Right cardiac atrium (tissue), 5 donors: ENCODE measurements around the gene OLFML2A. TPM values are rescaled to one million over a fixed set of nuclear protein-coding genes. Genes with fewer than 3 reads are reported as not detected.
"Not testable (repeated sequence)": the region's sequence is repeated elsewhere in the genome, so short reads cannot be mapped to it uniquely, and the experiment has no call there.

Experiments used
- ATAC-seq, 2 donors: fragments of 200-7000 bp; cut with Tn5 transposase; one replicate each; pipeline versions ENCODE4 v1.8.0 to v1.9.1; 2020; ENCODE audit warnings: moderate library complexity in 2 of 2, mild to moderate bottlenecking in 1 of 2
- DNase-seq, 3 donors: peaks; one replicate each; pipeline ENCODE4 v3.0.0-alpha.2; 2020
- H3K27ac ChIP-seq: one replicate; pipeline ENCODE4 v1.5.1; 2013; ENCODE audit warnings: mild to moderate bottlenecking, low read length, control low read depth, moderate library complexity
- H3K27me3 ChIP-seq: one replicate; pipeline ENCODE4 v1.6.1; 2013; ENCODE audit not compliant: control insufficient read depth, insufficient read depth
- H3K4me1 ChIP-seq: one replicate; pipeline ENCODE4 v1.6.1; 2013; ENCODE audit warnings: low read length; ENCODE audit not compliant: control insufficient read depth, insufficient read depth
- H3K4me3 ChIP-seq: one replicate; pipeline ENCODE4 v1.5.1; 2013; ENCODE audit warnings: low read length, control low read depth
- H3K9me3 ChIP-seq: one replicate; pipeline ENCODE4 v1.6.1; 2013; ENCODE audit warnings: low read length; ENCODE audit not compliant: control insufficient read depth
- WGBS: extraction: QIAGEN DNeasy Blood & Tissue Kit; methylation state at CpG from one replicate; pipeline ENCODE4 v1.1.7; 2013; 5-methylcytosine and 5-hydroxymethylcytosine counted together
- intact Hi-C, 4 donors: fragments of 100-400 bp; cut with DNase I; formaldehyde crosslinking; loops; one replicate each; pipeline versions ENCODE4 v1.11.0 to v1.14.0; 2022 to 2023
- long read RNA-seq, 4 donors: library from polyadenylated mRNA; unstranded; transcript quantifications; one replicate each; pipeline ENCODE4 v2.0.0, GENCODE V29; 2020 to 2021
- polyA plus RNA-seq: library from polyadenylated mRNA; stranded (reverse); fragments of 200-250 nt; gene quantifications from one replicate; pipeline ENCODE4 v1.2.3, GENCODE V29; 2013
- total RNA-seq, 4 donors: library from RNA; stranded (reverse); fragmentation: NEBNext Ultra II Directional; extraction: Animal tissue kit (Norgen Biotek cat#: 25700); gene quantifications; one replicate each; pipeline ENCODE4 v1.2.1, GENCODE V29; 2021
- donor health status: healthy with polysubstance abuse.
- donor health status: DM: no; HTN: yes; CAD: no.
- donor health status: DM: no; HTN: no; CAD: no.
- donor health status: DM: no; HTN: yes; CAD: no; lungs with severe emphysema.
- donor health status: DM: yes; HTN: yes; CAD: no.

OLFML2A gene
- total RNA-seq = 10 to 100 TPM; 27.4 to 34.4 (median 30.8) TPM
- polyA plus RNA-seq = 15.1 TPM
- long read RNA-seq, donor 1, full-length matches to known transcripts = 1 of 23 reads
- long read RNA-seq, donor 1, partial matches to known transcripts = 1 of 23 reads
- long read RNA-seq, donor 1, other reads (novel, unspliced or antisense) = 21 of 23 reads
- long read RNA-seq, donor 2, partial matches to known transcripts = 0 of 7 reads
- long read RNA-seq, donor 2, other reads (novel, unspliced or antisense) = 7 of 7 reads
- long read RNA-seq, donor 3, partial matches to known transcripts = 0 of 64 reads
- long read RNA-seq, donor 3, other reads (novel, unspliced or antisense) = 64 of 64 reads
- long read RNA-seq, donor 4, partial matches to known transcripts = 0 of 10 reads
- long read RNA-seq, donor 4, other reads (novel, unspliced or antisense) = 10 of 10 reads

DNA sequence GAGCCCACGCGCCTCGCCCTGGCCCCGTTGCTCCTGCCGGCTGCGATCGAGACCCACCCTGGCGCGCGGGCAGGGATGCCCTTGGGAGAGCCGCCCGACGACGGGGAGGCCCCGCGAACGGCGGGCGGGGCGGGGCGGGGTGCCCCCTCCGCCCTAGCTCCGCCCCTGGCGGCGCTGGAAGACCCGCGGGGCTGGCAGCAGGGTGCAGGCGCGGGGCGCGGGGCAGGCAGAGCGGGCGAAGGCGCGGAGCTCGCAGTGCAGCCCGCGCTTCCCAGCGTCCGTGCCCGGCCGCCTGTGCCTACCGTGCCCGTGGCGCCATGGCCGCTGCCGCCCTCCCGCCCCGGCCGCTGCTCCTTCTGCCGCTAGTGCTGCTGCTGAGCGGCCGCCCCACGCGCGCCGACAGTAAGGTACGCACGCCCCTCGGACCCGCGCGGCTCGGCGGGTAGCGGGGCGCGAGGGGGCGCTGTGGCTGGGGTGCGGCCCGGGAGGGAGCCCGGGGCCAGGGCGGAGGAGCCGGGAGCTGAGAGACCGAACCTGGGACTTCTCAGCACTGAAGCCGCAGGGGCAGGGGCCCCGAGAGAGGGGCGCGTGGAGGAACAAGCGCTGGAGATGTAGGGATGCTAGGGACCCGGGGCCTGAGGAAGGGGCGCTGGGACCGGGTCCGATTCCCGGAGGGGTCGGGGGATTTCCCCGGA, at the start of gene OLFML2A:
OLFML2A (plus strand) TSS at position 180 of the 695 bp plus-strand sequence; CDS start at position 318, 138 bp downstream.
- H3K4me1 ChIP-seq = peaks cover 13% of the 10 kb centered on the region
- DNase-seq (peak in 2 of 3 donors; percentile 66 to 75), ATAC-seq (peak; percentile 10 to 51)
- H3K27me3 ChIP-seq = no peaks in the 10 kb centered on the region
- no peaks in the 10 kb centered on the region for H3K9me3 ChIP-seq
- WGBS = 2% methylated on average over 87 of the region's 87 CpGs
- H3K27ac ChIP-seq = no peak within 1 kb of the TSS
- intact Hi-C loops = loop anchor here in 1 of 4 donors (5.0 kb wide), 1 partner anchor 60 kb away; no protein-coding TSS in a partner anchor
- peak within 1 kb of the TSS; percentile 53 for H3K4me3 ChIP-seq

DNA sequence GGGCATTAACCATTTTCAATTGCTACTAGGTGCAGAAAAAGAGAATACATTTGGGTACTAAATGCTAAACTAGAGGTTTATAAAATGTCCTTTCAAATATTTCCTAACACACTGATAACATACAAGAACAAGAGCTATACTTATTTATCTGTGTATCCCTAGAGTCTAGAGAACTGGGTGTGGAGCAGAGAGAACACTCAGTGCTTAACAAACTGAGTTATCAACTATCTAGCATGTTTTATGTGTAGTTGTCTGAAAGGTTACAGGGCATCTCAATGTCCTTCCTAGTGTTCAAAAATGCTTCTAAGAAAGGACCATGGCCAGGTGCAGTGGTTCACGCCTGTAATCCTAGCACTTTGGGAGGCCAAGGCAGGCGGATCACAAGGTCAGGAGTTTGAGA, 46.2 kb upstream of the OLFML2A start:
- WGBS = 95% methylated on average over 2 of the region's 2 CpGs
- ATAC-seq = no peak
- intact Hi-C loops = no loop called here

DNA sequence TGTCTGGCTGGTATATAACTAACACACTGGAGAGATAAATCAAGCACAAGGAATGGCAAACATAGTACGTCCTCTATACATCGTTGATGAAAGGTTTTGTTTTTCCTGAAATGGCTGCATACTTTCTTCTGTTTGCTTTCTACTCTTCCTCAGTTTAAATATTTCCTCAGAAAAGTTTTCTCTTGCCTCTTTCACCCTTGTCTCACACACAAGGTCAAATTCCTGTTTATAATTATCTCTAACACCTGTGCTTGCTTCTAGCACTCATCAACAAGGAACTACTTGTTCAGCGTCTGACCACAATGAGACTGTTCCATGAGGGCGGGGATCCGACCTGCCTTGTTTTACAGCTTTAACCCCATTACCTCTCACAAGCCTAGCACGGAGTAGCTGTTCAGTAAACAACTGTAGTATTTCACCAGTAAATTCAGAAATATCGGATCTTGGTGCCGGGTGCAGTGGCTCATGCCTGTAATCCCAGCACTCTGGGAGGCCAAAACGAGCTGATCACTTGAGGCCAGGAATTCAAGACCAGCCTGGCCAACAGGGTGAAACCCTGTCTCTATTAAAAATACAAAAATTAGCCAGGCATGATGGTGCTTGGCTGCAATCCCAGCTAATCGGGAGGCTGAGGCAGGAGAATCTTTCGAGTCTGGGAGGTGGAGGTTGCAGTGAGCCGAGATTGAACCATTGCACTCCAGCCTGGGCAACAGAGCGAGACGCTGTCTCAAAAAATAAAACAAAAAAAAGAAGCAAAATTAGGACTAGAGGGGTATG, 42.8 kb upstream of the OLFML2A start:
- ATAC-seq = no peak
- H3K27ac ChIP-seq = no peak overlapping the region
- no peaks in the 10 kb centered on the region for H3K4me1 ChIP-seq
- DNase-seq = no peak
- WGBS = 81% methylated on average over 14 of the region's 14 CpGs
- H3K9me3 ChIP-seq = no peaks in the 10 kb centered on the region
- intact Hi-C loops = no loop called here
- no peak overlapping the region for H3K4me3 ChIP-seq
- H3K27me3 ChIP-seq = no peaks in the 10 kb centered on the region

More for the DNA sequence above, 46.2 kb upstream of the OLFML2A start:
- DNase-seq = no peak
- no peaks in the 10 kb centered on the region for H3K9me3 ChIP-seq
- H3K4me3 ChIP-seq = no peak overlapping the region
- no peaks in the 10 kb centered on the region for H3K27me3 ChIP-seq
- H3K4me1 ChIP-seq = no peaks in the 10 kb centered on the region
- no peak overlapping the region for H3K27ac ChIP-seq

DNA sequence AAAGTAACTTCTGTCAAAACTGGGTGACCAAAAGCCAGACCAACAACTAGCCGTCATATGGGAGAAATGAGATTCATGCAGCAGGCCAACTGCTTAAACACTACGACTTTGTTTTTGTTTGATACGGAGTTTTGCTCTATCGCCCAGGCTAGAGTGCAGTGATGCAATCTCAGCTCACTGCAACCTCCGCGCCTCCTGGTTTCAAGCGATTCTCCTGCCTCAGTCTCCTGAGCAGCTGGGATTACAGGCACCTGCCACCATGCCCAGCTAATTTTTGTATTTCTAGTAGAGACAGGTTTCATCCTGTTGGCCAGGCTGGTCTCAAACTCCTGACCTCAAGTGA, 42.2 kb upstream of the OLFML2A start:
- intact Hi-C loops = not testable (repeated sequence)

DNA sequence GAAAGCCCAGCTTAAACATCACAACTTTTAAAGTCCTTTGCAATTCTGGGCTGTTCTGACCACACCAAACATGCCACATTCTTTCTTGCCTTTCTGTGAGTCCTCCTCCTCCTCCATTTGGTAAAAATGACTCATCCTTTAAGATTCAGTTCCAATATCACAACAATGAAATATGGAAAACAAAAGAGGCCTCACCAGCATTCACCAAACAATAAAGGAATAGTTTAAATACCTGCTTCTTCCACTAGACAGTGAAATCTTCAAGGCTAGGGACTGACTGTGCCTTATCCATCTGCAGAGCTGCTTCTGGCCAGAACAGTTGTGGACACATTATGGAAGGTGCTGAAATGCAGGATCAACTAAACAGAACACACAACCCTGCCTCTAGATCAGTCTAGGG, 41.8 kb upstream of the OLFML2A start:
- intact Hi-C loops = no loop called here
- Histone ChIP-seq H3K9me3 (no peaks in the 10 kb centered on the region), H3K4me1 (no peaks in the 10 kb centered on the region), H3K4me3 (no peak overlapping the region), H3K27ac (no peak overlapping the region), H3K27me3 (no peaks in the 10 kb centered on the region)
- no peak for DNase-seq
- ATAC-seq = no peak

More for the DNA sequence above, 42.2 kb upstream of the OLFML2A start:
- H3K27me3 ChIP-seq, DNase-seq, H3K27ac ChIP-seq, H3K4me3 ChIP-seq, H3K4me1 ChIP-seq, ATAC-seq, H3K9me3 ChIP-seq: not testable (repeated sequence)
- WGBS = 90% methylated on average over 7 of the region's 7 CpGs

DNA sequence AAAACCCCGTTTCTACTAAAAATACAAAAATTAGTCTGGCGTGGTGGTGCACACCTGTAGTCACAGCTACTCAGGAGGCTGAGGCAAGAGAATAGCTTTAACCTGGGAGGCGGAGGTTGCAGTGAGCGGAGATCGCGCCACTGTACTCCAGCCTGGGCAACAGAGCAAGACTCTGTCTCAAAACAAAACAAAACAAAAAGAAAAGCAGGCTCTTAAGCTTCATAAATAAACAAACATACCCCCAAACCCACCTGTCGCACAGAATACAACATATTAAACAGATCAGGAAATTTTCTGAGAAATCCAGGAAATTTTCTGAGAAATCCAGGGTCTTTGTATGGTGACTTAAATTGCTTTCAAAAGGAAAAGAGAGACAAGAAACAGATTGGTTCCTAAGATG, 38.9 kb upstream of the OLFML2A start:
- H3K27ac ChIP-seq, H3K4me3 ChIP-seq, H3K27me3 ChIP-seq, DNase-seq, intact Hi-C loops, H3K9me3 ChIP-seq, ATAC-seq, H3K4me1 ChIP-seq: not testable (repeated sequence)
- 97% methylated on average over 7 of the region's 7 CpGs for WGBS

DNA sequence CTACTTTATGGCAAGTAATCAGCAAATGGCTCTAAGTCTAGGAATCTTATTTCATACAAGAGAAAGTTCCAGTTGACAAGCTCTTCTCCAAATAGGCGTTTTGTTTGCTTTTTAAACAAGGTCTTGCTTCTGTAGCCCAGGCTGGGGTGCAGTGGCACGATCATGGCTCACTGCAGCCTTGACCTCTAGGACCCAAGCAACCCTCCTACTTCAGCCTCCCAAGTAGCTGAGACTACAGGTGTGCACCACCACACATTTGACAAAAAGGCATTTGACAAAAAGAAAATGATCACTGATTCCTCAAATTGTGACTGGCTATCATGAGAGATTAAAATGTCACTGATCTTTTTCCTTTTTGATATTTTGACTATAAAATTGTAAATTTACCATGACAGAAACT, 37.6 kb upstream of the OLFML2A start:
- H3K4me1 ChIP-seq = no peaks in the 10 kb centered on the region
- intact Hi-C loops = no loop called here
- no peaks in the 10 kb centered on the region for H3K27me3 ChIP-seq
- H3K4me3 ChIP-seq = no peak overlapping the region
- H3K9me3 ChIP-seq = no peaks in the 10 kb centered on the region
- DNase-seq (no peak), ATAC-seq (no peak)
- WGBS = 91% methylated on average over 2 of the region's 2 CpGs
- no peak overlapping the region for H3K27ac ChIP-seq

DNA sequence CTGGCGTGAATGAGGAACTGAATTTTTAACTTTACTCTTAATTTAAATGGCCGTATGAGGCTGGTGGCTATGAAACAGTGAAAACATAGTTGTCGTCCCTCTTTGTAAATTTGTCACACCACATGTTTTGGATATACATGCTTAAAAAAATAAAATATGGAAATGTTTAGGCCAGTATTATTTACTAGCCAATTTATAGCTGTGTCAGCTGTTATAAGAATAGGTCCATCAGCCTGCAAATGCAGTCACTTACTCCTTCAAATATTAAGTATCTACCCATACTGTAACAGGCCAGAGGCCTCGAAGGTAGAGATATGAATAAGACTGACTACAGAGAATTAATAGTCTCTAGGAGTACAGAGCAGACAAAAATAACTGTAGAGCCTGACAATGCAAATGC, 35.8 kb upstream of the OLFML2A start:
- Histone ChIP-seq H3K9me3 (no peaks in the 10 kb centered on the region), H3K4me1 (no peaks in the 10 kb centered on the region), H3K27me3 (no peaks in the 10 kb centered on the region), H3K4me3 (no peak overlapping the region), H3K27ac (no peak overlapping the region)
- ATAC-seq = no peak
- DNase-seq = no peak
- intact Hi-C loops = no loop called here
- 87% methylated on average over 4 of the region's 4 CpGs for WGBS

DNA sequence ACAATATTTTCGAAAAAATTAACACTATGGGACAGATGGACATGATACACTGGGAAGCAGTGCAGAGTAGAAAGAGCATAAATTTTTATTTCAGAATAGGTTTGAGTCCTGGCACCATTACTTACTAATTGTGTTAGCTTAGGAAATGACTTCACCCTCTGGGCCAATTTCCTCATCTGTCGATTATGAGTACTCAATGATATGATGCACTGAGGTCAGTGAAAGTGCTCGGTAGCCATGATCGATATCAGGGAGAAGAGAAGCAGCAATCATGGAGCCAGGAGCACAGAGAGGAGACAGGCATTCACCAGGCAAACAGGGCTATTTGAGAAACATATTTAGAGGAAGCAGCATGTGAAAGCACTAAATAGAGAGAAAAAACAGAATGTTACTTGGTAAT, 35.3 kb upstream of the OLFML2A start:
- ATAC-seq = no peak
- Histone ChIP-seq H3K4me3 (no peak overlapping the region), H3K27me3 (no peaks in the 10 kb centered on the region), H3K9me3 (no peaks in the 10 kb centered on the region), H3K4me1 (no peaks in the 10 kb centered on the region), H3K27ac (no peak overlapping the region)
- WGBS = 56% methylated on average over 4 of the region's 4 CpGs
- intact Hi-C loops = no loop called here
- no peak for DNase-seq

DNA sequence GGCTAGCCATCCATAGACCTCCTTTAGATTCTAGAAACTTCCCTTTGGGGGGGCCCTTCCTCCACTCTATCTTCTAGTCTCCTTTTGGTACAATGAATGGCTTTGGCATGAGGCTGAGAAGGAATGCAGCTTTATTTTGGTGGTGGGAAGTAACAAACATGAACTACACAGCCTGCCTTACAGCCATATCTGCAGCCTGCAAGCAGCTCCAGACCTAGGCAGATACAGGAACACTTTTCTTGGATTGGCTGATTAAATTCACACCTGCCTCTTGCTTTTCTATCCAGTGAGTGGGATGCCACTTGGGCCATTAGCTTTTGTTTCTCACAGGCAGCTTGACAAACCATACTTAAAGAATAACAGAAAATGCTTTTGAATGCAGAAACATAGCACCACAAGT, 34.0 kb upstream of the OLFML2A start:
- DNase-seq (no peak), ATAC-seq (no peak)
- Histone ChIP-seq H3K9me3 (no peaks in the 10 kb centered on the region), H3K4me3 (no peak overlapping the region), H3K27ac (no peak overlapping the region), H3K27me3 (no peaks in the 10 kb centered on the region), H3K4me1 (no peaks in the 10 kb centered on the region)
- intact Hi-C loops = no loop called here
